ENCODE data around the gene GALM. TPM values are rescaled to one million over a fixed set of nuclear protein-coding genes. Genes with fewer than 3 reads are reported as not detected.

The GALM gene
- polyA plus RNA-seq, 6 donors from 2014 or later: 7.4 to 12.1 (median 10.5) TPM

- Mint-ChIP-seq H3K9me3 (no peaks in the 10 kb centered on the region), H3K4me3 (no peak overlapping the region), H3K27me3 (peaks cover 0 to 14% (median 5%) of the 10 kb centered on the region in 3 donors), H3K36me3 (no peaks in the 10 kb centered on the region), H3K4me1 (peaks cover 5 to 10% (median 6%) of the 10 kb centered on the region in 3 donors), H3K27ac (no peak overlapping the region)
- no peak for DNase-seq
- no peak for ATAC-seq (ENCODE audit: low read depth in 2 of 2)
Measured at GRCh38 chr2:38653715-38654527, 12.0 kb upstream of the GALM start.

- Mint-ChIP-seq H3K9me3 (no peaks in the 10 kb centered on the region), H3K36me3 (no peaks in the 10 kb centered on the region), H3K4me1 (peaks cover 5 to 10% (median 6%) of the 10 kb centered on the region in 3 donors), H3K27me3 (peaks cover 0 to 15% (median 10%) of the 10 kb centered on the region in 3 donors), H3K4me3 (no peak overlapping the region), H3K27ac (no peak overlapping the region)
- ATAC-seq (ENCODE audit: low read depth in 2 of 2) (no peak), DNase-seq (no peak)
Measured at GRCh38 chr2:38654528-38655381, 11.2 kb upstream of the GALM start.

- Mint-ChIP-seq H3K4me3 (no peak overlapping the region), H3K27ac (no peak overlapping the region), H3K9me3 (no peaks in the 10 kb centered on the region), H3K36me3 (no peaks in the 10 kb centered on the region), H3K4me1 (peaks cover 5 to 9% (median 6%) of the 10 kb centered on the region in 3 donors), H3K27me3 (peaks cover 0 to 15% (median 10%) of the 10 kb centered on the region in 3 donors)
- ATAC-seq (ENCODE audit: low read depth in 2 of 2) (no peak), DNase-seq (no peak)
Measured at GRCh38 chr2:38655441-38655840, 10.5 kb upstream of the GALM start.

GRCh38 chr2:38656866-38657480 lies 8.9 kb upstream of the GALM start:
- H3K4me3 Mint-ChIP-seq: no peak overlapping the region
- ATAC-seq (ENCODE audit: low read depth in 2 of 2) (no peak), DNase-seq (no peak)
- H3K27me3 Mint-ChIP-seq: peaks cover 0 to 15% (median 10%) of the 10 kb centered on the region in 3 donors
- no peaks in the 10 kb centered on the region for H3K36me3 Mint-ChIP-seq
- no peak overlapping the region for H3K27ac Mint-ChIP-seq
- no peaks in the 10 kb centered on the region for H3K9me3 Mint-ChIP-seq
- H3K4me1 Mint-ChIP-seq: peaks cover 5 to 8% (median 6%) of the 10 kb centered on the region in 3 donors

DNA sequence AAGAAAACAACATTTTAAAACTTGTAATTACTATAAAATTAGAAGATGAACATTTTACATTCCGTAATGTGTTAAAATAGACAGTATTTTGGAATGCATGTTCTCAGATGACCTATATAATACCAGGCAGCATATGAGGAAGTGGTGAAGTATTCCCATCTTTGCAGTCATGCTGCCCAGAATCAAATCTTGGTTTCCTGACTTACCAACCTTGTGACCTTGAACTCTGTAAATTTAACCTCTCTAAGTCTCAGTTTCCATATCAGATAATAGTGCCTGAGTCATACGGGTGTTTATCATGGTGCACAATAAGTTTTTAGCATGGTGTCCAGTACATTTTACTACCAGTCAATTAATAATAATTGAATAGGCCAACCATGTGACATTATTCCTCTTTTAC lies 7.3 kb upstream of the GALM start:
- H3K4me3 Mint-ChIP-seq: no peak overlapping the region
- ATAC-seq (ENCODE audit: low read depth in 2 of 2): no peak
- peaks cover 0 to 15% (median 10%) of the 10 kb centered on the region in 3 donors for H3K27me3 Mint-ChIP-seq
- DNase-seq: no peak
- H3K9me3 Mint-ChIP-seq: no peaks in the 10 kb centered on the region
- H3K27ac Mint-ChIP-seq: no peak overlapping the region
- no peaks in the 10 kb centered on the region for H3K4me1 Mint-ChIP-seq
- H3K36me3 Mint-ChIP-seq: no peaks in the 10 kb centered on the region

- H3K27ac Mint-ChIP-seq: peak overlapping the region in 1 of 6 donors; percentile 36
- H3K27me3 Mint-ChIP-seq: peaks cover 0 to 15% (median 10%) of the 10 kb centered on the region in 3 donors
- H3K4me1 Mint-ChIP-seq: no peaks in the 10 kb centered on the region
- H3K9me3 Mint-ChIP-seq: no peaks in the 10 kb centered on the region
- H3K4me3 Mint-ChIP-seq: no peak overlapping the region
- DNase-seq: no peak
- ATAC-seq (ENCODE audit: low read depth in 2 of 2): no peak
- no peaks in the 10 kb centered on the region for H3K36me3 Mint-ChIP-seq
Measured at GRCh38 chr2:38659115-38659514, 6.8 kb upstream of the GALM start.

DNA sequence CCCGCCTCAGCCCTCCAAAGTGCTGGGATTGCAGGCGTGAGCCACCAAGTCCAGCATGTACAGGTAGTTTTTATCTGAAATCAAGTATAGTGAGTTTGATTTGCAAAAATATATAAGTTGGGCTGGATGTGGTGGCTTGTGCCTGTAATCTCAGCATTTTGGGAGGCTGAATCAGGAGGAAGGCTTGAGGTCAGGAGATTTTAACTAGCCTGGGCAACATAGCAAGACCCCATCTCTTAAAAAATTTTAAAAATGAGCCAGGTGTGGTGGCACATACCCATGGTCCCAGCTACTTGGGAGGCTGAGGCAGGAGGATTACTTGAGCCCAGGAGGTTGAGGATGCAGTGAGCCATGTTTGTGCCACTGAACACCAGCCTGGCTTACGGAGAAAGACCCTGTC lies 5.6 kb upstream of the GALM start:
- no peak for DNase-seq
- H3K36me3 Mint-ChIP-seq: no peaks in the 10 kb centered on the region
- H3K9me3 Mint-ChIP-seq: no peaks in the 10 kb centered on the region
- no peak overlapping the region for H3K4me3 Mint-ChIP-seq
- no peak for ATAC-seq (ENCODE audit: low read depth in 2 of 2)
- no peak overlapping the region for H3K27ac Mint-ChIP-seq
- H3K4me1 Mint-ChIP-seq: no peaks in the 10 kb centered on the region
- peaks cover 0 to 15% (median 10%) of the 10 kb centered on the region in 3 donors for H3K27me3 Mint-ChIP-seq

DNA sequence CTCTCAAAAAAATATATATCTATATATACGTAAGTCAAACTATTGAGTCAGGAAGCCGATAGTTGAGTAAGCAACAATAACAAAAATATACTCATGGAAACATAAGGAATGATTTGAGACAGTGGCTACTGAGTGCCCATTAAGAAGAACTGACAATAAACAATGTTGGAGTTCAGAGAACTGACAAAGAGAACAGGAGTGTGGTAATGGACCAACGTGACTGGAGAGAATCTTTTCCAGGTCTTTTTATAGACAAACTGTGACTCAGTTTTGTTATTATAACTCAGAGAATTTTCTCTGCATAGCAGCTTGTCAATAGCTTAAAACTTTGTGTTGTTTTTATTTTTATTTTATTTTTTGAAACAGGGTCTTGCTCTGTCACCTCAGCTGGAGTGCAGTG lies 4.6 kb upstream of the GALM start:
- Mint-ChIP-seq H3K9me3 (no peaks in the 10 kb centered on the region), H3K27ac (peak overlapping the region in 1 of 6 donors; percentile 11), H3K4me1 (peaks cover 6 to 10% (median 8%) of the 10 kb centered on the region in 3 donors), H3K36me3 (no peaks in the 10 kb centered on the region), H3K27me3 (peaks cover 0 to 10% (median 8%) of the 10 kb centered on the region in 3 donors), H3K4me3 (no peak overlapping the region)
- ATAC-seq (ENCODE audit: low read depth in 2 of 2) (no peak), DNase-seq (no peak)

GRCh38 chr2:38666556-38666910 lies 619 bp downstream of the GALM start:
- Mint-ChIP-seq H3K9me3 (no peaks in the 10 kb centered on the region), H3K36me3 (peaks cover 0 to 5% of the 10 kb centered on the region in 2 donors), H3K27me3 (no peaks in the 10 kb centered on the region), H3K27ac (peak overlapping the region; percentile 55 to 93 (median 76)), H3K4me3 (peak overlapping the region; percentile 83 to 95 (median 88)), H3K4me1 (peaks cover 18 to 29% (median 26%) of the 10 kb centered on the region in 3 donors)
- ATAC-seq (ENCODE audit: low read depth in 2 of 2) (peak; percentile 70 to 76), DNase-seq (peak; percentile 23)

GRCh38 chr2:38668092-38668491 lies 2.2 kb downstream of the GALM start:
- no peak overlapping the region for H3K27ac Mint-ChIP-seq

DNA sequence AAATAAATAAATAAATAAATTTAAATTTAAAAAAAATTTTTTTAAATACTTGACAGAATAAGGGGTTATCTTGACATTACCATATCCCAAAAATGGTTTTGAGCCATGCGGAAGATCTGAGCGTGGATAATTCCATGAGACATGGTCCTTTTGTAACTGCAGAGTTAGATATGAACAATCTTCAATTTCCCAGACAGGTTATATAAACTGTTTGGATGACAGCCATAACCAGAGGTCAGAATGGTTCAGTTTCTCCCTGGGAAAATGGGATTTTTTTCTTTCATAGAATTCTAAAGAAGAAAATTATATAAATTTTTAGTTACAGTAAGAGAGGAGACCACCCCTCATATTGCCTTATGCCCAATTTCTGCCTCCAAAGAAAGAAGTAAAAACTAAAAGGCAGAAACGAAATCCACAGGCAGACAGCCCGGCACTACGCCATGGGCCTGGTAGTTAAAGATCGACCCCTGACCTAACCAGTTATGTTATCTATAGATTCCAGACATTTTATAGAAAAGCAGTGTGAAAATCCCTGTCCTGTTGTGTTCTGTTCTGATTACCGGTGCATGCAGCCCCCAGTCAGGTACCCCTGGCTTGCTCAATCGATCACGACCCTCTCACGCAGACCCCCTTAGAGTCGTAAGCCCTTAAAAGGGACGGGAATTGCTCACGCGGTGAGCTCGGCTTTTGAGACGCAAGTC lies 3.0 kb downstream of the GALM start:
- peaks cover 18 to 29% (median 26%) of the 10 kb centered on the region in 3 donors for H3K4me1 Mint-ChIP-seq
- no peak for ATAC-seq (ENCODE audit: low read depth in 2 of 2)
- no peak overlapping the region for H3K27ac Mint-ChIP-seq
- no peaks in the 10 kb centered on the region for H3K27me3 Mint-ChIP-seq
- H3K9me3 Mint-ChIP-seq: no peaks in the 10 kb centered on the region
- peaks cover 0 to 11% of the 10 kb centered on the region in 2 donors for H3K36me3 Mint-ChIP-seq
- DNase-seq: no peak
- peak overlapping the region in 1 of 8 donors; percentile 15 for H3K4me3 Mint-ChIP-seq

More at GRCh38 chr2:38668092-38668491, 2.2 kb downstream of the GALM start:
- DNase-seq (no peak), ATAC-seq (ENCODE audit: low read depth in 2 of 2) (no peak)
- H3K27me3 Mint-ChIP-seq: no peaks in the 10 kb centered on the region
- H3K36me3 Mint-ChIP-seq: peaks cover 0 to 11% of the 10 kb centered on the region in 2 donors
- H3K9me3 Mint-ChIP-seq: no peaks in the 10 kb centered on the region
- peak overlapping the region in 6 of 8 donors; percentile 17 to 72 (median 62) for H3K4me3 Mint-ChIP-seq
- H3K4me1 Mint-ChIP-seq: peaks cover 18 to 29% (median 26%) of the 10 kb centered on the region in 3 donors

DNA sequence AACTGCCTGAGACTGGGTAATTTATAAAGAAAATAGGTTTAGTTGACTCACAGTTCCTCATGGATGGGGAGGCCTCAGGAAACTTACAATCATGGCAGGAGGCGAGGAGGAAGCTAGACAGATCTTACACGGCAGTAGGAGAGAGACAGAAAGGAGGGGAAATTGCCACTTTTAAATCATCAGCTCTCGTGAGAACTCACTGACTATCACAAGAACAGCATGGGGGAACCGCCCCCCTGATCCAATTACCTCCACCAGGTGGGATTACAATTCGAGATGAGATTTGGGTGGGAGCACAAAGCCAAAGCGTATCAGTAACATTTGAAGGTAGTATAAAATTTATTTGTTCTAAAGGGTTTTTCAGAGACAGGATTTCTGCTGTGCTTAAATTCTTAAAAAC lies 5.4 kb downstream of the GALM start:
- Mint-ChIP-seq H3K4me1 (peaks cover 13 to 20% (median 17%) of the 10 kb centered on the region in 3 donors), H3K36me3 (peaks cover 8 to 17% of the 10 kb centered on the region in 2 donors), H3K4me3 (no peak overlapping the region), H3K27ac (peak overlapping the region in 3 of 6 donors; percentile 38 to 76 (median 68)), H3K9me3 (no peaks in the 10 kb centered on the region), H3K27me3 (no peaks in the 10 kb centered on the region)
- ATAC-seq (ENCODE audit: low read depth in 2 of 2) (no peak), DNase-seq (no peak)

GRCh38 chr2:38671946-38672345 lies 6.0 kb downstream of the GALM start:
- no peak for ATAC-seq (ENCODE audit: low read depth in 2 of 2)
- H3K4me1 Mint-ChIP-seq: peaks cover 9 to 13% (median 11%) of the 10 kb centered on the region in 3 donors
- no peaks in the 10 kb centered on the region for H3K9me3 Mint-ChIP-seq
- no peak overlapping the region for H3K4me3 Mint-ChIP-seq
- no peaks in the 10 kb centered on the region for H3K27me3 Mint-ChIP-seq
- no peak for DNase-seq
- peak overlapping the region in 1 of 6 donors; percentile 69 for H3K27ac Mint-ChIP-seq
- peaks cover 14 to 18% of the 10 kb centered on the region in 2 donors for H3K36me3 Mint-ChIP-seq
